ENCODE data around the gene GNG13.

- TF ChIP-seq EZH2 (IDR thresholded peaks at IDR 0.05; ENCODE audit: insufficient read depth, poor library complexity, severe bottlenecking): peak; percentile 46
- no peak for TF ChIP-seq EZH2phosphoT487 (IDR thresholded peaks at IDR 0.05; ENCODE audit: insufficient read depth, low read depth)
Measured at GRCh38 chr16:825341-826061, 25.0 kb upstream of the GNG13 start.
